ENCODE measurements around the gene AAMP. TPM values are rescaled to one million over a fixed set of nuclear protein-coding genes. Genes with fewer than 3 reads are reported as not detected.

AAMP gene
- total and polyA plus RNA-seq, 4 donors = 82.1 to 128 (median 113) TPM

- Histone ChIP-seq H3K4me1 (ENCODE audit: control insufficient read depth, insufficient read depth, low read length) (peaks cover 74% of the 10 kb centered on the region), H3K4me3 (ENCODE audit: low read depth, low read length) (peak overlapping the region; percentile 36), H3K36me3 (ENCODE audit: control insufficient read depth, insufficient read depth, low read length) (peaks cover 21% of the 10 kb centered on the region), H3K27ac (ENCODE audit: low read depth, low read length) (peak overlapping the region; percentile 94), H3K9me3 (ENCODE audit: control insufficient read depth, insufficient read depth, low read length) (no peaks in the 10 kb centered on the region), H3K27me3 (ENCODE audit: control insufficient read depth, insufficient read depth, low read length) (no peaks in the 10 kb centered on the region)
- 34% methylated on average over 9 of the region's 11 CpGs for WGBS (ENCODE audit: insufficient coverage)
- peak in 4 of 6 donors; percentile 46 to 92 (median 57) for DNase-seq (ENCODE audit: low read depth in 4 of 6, low spot score in 6 of 6)
Measured at GRCh38 chr2:218286570-218287459, 16.9 kb upstream of the AAMP start.

- Histone ChIP-seq H3K27me3 (ENCODE audit: control insufficient read depth, insufficient read depth, low read length) (no peaks in the 10 kb centered on the region), H3K4me1 (ENCODE audit: control insufficient read depth, insufficient read depth, low read length) (peaks cover 70% of the 10 kb centered on the region), H3K4me3 (ENCODE audit: low read depth, low read length) (no peak overlapping the region), H3K36me3 (ENCODE audit: control insufficient read depth, insufficient read depth, low read length) (peaks cover 24% of the 10 kb centered on the region), H3K9me3 (ENCODE audit: control insufficient read depth, insufficient read depth, low read length) (no peaks in the 10 kb centered on the region), H3K27ac (ENCODE audit: low read depth, low read length) (peak overlapping the region; percentile 94)
- peak in 3 of 6 donors; percentile 37 to 86 (median 47) for DNase-seq (ENCODE audit: low read depth in 4 of 6, low spot score in 6 of 6)
- WGBS (ENCODE audit: insufficient coverage) = 47% methylated on average over 6 of the region's 6 CpGs
Measured at GRCh38 chr2:218285604-218286003, 15.7 kb upstream of the AAMP start.

GRCh38 chr2:218284106-218284811 is 14.3 kb upstream of the AAMP start:
- 78% methylated on average over 11 of the region's 16 CpGs for WGBS (ENCODE audit: insufficient coverage)
- peaks cover 62% of the 10 kb centered on the region for H3K4me1 ChIP-seq (ENCODE audit: control insufficient read depth, insufficient read depth, low read length)
- H3K4me3 ChIP-seq (ENCODE audit: low read depth, low read length) = no peak overlapping the region
- peaks cover 38% of the 10 kb centered on the region for H3K36me3 ChIP-seq (ENCODE audit: control insufficient read depth, insufficient read depth, low read length)
- no peak for DNase-seq (ENCODE audit: low read depth in 4 of 6, low spot score in 6 of 6)
- H3K27ac ChIP-seq (ENCODE audit: low read depth, low read length) = no peak overlapping the region
- H3K27me3 ChIP-seq (ENCODE audit: control insufficient read depth, insufficient read depth, low read length) = no peaks in the 10 kb centered on the region
- no peaks in the 10 kb centered on the region for H3K9me3 ChIP-seq (ENCODE audit: control insufficient read depth, insufficient read depth, low read length)

DNA sequence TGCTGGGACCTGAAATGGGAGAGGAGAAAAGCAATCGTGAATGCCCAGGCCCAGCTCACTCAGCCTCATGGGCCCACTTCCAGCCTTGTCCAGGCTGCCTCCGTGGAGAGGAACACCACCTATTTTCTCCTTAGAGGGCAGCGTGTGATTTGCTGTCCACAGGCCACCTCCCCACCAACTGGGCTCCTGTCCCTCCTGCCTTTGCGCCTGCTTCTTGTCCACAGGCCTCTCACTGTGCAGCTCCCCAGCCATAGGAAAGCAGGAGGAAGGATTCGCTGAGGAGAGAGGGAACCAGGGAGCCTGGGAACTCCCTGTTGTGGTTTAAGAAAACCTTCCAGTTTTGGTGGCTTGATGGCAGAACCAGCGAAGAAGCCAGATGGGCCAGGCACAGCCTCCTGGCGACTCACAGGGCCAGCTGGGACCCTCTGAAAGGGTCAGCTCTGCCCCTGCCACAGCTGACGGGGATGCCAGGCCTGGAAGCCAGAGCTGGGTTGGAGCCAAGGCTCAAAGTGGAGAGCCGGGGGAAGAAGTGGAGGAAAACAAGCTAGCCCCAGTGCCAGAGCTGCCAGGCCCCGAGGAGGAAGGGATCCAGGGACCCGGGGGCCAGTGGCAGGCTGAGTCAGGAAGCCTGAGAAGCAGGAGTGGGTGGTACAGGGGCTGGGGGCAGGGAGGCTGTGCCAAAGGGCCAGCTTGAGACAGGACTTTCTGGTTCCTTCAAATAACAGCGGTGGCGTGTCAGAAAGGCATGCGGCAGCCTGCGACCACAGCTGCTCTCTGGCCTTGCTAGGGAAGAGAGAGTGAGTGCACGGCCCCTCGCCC is 12.4 kb upstream of the AAMP start:
- Histone ChIP-seq H3K27me3 (ENCODE audit: control insufficient read depth, insufficient read depth, low read length) (no peaks in the 10 kb centered on the region), H3K36me3 (ENCODE audit: control insufficient read depth, insufficient read depth, low read length) (peaks cover 56% of the 10 kb centered on the region), H3K27ac (ENCODE audit: low read depth, low read length) (peak overlapping the region; percentile 69), H3K4me1 (ENCODE audit: control insufficient read depth, insufficient read depth, low read length) (peaks cover 58% of the 10 kb centered on the region), H3K4me3 (ENCODE audit: low read depth, low read length) (no peak overlapping the region), H3K9me3 (ENCODE audit: control insufficient read depth, insufficient read depth, low read length) (no peaks in the 10 kb centered on the region)
- peak in 1 of 6 donors; percentile 80 for DNase-seq (ENCODE audit: low read depth in 4 of 6, low spot score in 6 of 6)
- 41% methylated on average over 8 of the region's 17 CpGs for WGBS (ENCODE audit: insufficient coverage)

GRCh38 chr2:218281449-218281848 is 11.5 kb upstream of the AAMP start:
- Histone ChIP-seq H3K36me3 (ENCODE audit: control insufficient read depth, insufficient read depth, low read length) (peaks cover 66% of the 10 kb centered on the region), H3K27me3 (ENCODE audit: control insufficient read depth, insufficient read depth, low read length) (no peaks in the 10 kb centered on the region), H3K9me3 (ENCODE audit: control insufficient read depth, insufficient read depth, low read length) (no peaks in the 10 kb centered on the region), H3K4me1 (ENCODE audit: control insufficient read depth, insufficient read depth, low read length) (peaks cover 49% of the 10 kb centered on the region), H3K27ac (ENCODE audit: low read depth, low read length) (no peak overlapping the region), H3K4me3 (ENCODE audit: low read depth, low read length) (no peak overlapping the region)
- 73% methylated on average over 3 of the region's 3 CpGs for WGBS (ENCODE audit: insufficient coverage)
- DNase-seq (ENCODE audit: low read depth in 4 of 6, low spot score in 6 of 6) = no peak

- WGBS (ENCODE audit: insufficient coverage) = 93% methylated on average over 13 of the region's 14 CpGs
- H3K9me3 ChIP-seq (ENCODE audit: control insufficient read depth, insufficient read depth, low read length) = no peaks in the 10 kb centered on the region
- H3K4me1 ChIP-seq (ENCODE audit: control insufficient read depth, insufficient read depth, low read length) = peaks cover 38% of the 10 kb centered on the region
- DNase-seq (ENCODE audit: low read depth in 4 of 6, low spot score in 6 of 6) = no peak
- no peak overlapping the region for H3K4me3 ChIP-seq (ENCODE audit: low read depth, low read length)
- H3K27me3 ChIP-seq (ENCODE audit: control insufficient read depth, insufficient read depth, low read length) = no peaks in the 10 kb centered on the region
- H3K36me3 ChIP-seq (ENCODE audit: control insufficient read depth, insufficient read depth, low read length) = peaks cover 77% of the 10 kb centered on the region
- no peak overlapping the region for H3K27ac ChIP-seq (ENCODE audit: low read depth, low read length)
Measured at GRCh38 chr2:218280260-218280870, 10.4 kb upstream of the AAMP start.

GRCh38 chr2:218278531-218279360 is 8.8 kb upstream of the AAMP start:
- H3K36me3 ChIP-seq (ENCODE audit: control insufficient read depth, insufficient read depth, low read length) = peaks cover 88% of the 10 kb centered on the region

GRCh38 chr2:218277921-218278320 is 8.0 kb upstream of the AAMP start:
- no peak overlapping the region for H3K4me3 ChIP-seq (ENCODE audit: low read depth, low read length)
- no peak for DNase-seq (ENCODE audit: low read depth in 4 of 6, low spot score in 6 of 6)
- H3K4me1 ChIP-seq (ENCODE audit: control insufficient read depth, insufficient read depth, low read length) = peaks cover 21% of the 10 kb centered on the region
- 70% methylated on average over 7 of the region's 7 CpGs for WGBS (ENCODE audit: insufficient coverage)
- no peak overlapping the region for H3K27ac ChIP-seq (ENCODE audit: low read depth, low read length)
- H3K9me3 ChIP-seq (ENCODE audit: control insufficient read depth, insufficient read depth, low read length) = no peaks in the 10 kb centered on the region
- peaks cover 90% of the 10 kb centered on the region for H3K36me3 ChIP-seq (ENCODE audit: control insufficient read depth, insufficient read depth, low read length)
- H3K27me3 ChIP-seq (ENCODE audit: control insufficient read depth, insufficient read depth, low read length) = no peaks in the 10 kb centered on the region

More at GRCh38 chr2:218278531-218279360, 8.8 kb upstream of the AAMP start:
- H3K27me3 ChIP-seq (ENCODE audit: control insufficient read depth, insufficient read depth, low read length) = no peaks in the 10 kb centered on the region
- WGBS (ENCODE audit: insufficient coverage) = 86% methylated on average over 15 of the region's 16 CpGs
- no peak overlapping the region for H3K4me3 ChIP-seq (ENCODE audit: low read depth, low read length)
- no peak overlapping the region for H3K27ac ChIP-seq (ENCODE audit: low read depth, low read length)
- H3K9me3 ChIP-seq (ENCODE audit: control insufficient read depth, insufficient read depth, low read length) = no peaks in the 10 kb centered on the region
- H3K4me1 ChIP-seq (ENCODE audit: control insufficient read depth, insufficient read depth, low read length) = peaks cover 26% of the 10 kb centered on the region
- DNase-seq (ENCODE audit: low read depth in 4 of 6, low spot score in 6 of 6) = no peak
